Measurements from ENCODE around the gene UGT1A3.

DNA sequence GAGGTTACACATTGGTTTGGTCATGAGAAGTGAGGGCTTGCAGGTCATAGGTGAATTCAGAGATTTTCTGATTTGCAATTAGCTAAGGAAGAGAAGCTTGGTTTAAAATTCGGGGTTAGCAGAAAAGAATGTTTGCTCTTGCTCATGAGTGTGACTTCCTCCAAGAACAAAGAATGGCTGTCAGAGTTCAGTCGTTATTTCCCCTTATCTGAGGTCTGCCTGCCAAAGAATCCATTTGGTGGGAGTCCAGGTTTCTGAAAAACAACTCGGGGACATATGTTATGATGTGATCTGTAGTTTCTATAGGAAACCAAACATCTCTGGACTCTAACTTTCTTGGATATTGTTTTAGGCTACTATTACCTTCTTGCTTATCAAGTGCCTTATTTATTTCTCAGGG, 39.3 kb upstream of the UGT1A3 start:
- TF ChIP-seq, protein P1, sequence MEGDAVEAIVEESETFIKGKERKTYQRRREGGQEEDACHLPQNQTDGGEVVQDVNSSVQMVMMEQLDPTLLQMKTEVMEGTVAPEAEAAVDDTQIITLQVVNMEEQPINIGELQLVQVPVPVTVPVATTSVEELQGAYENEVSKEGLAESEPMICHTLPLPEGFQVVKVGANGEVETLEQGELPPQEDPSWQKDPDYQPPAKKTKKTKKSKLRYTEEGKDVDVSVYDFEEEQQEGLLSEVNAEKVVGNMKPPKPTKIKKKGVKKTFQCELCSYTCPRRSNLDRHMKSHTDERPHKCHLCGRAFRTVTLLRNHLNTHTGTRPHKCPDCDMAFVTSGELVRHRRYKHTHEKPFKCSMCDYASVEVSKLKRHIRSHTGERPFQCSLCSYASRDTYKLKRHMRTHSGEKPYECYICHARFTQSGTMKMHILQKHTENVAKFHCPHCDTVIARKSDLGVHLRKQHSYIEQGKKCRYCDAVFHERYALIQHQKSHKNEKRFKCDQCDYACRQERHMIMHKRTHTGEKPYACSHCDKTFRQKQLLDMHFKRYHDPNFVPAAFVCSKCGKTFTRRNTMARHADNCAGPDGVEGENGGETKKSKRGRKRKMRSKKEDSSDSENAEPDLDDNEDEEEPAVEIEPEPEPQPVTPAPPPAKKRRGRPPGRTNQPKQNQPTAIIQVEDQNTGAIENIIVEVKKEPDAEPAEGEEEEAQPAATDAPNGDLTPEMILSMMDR (IDR thresholded peaks at IDR 0.05) = no peak
- TF ChIP-seq POLR2A (IDR thresholded peaks at IDR 0.05) = no peak
